Skeletal muscle tissue (tissue), 4 donors: ENCODE data around the gene PRDM5. TPM values are rescaled to one million over a fixed set of nuclear protein-coding genes. Genes with fewer than 3 reads are reported as not detected.

Source experiments
- H3K27ac ChIP-seq: one replicate; pipeline ENCODE4 v1.7.0; 2013; ENCODE audit warnings: mild to moderate bottlenecking, low read depth, low read length, inconsistent platforms
- H3K27me3 ChIP-seq, 3 donors: one replicate each; pipeline ENCODE4 v1.7.0; 2013; ENCODE audit warnings: low read length in 3 of 3; ENCODE audit not compliant: control insufficient read depth in 3 of 3, insufficient read depth in 3 of 3
- H3K36me3 ChIP-seq, 3 donors: one replicate each; pipeline ENCODE4 v1.7.0; 2013; ENCODE audit warnings: low read length in 3 of 3; ENCODE audit not compliant: control insufficient read depth in 3 of 3, insufficient read depth in 3 of 3
- H3K4me1 ChIP-seq, 3 donors: one replicate each; pipeline ENCODE4 v1.7.0; 2013; ENCODE audit warnings: low read length in 3 of 3, mild to moderate bottlenecking in 3 of 3; ENCODE audit not compliant: control insufficient read depth in 3 of 3, insufficient read depth in 3 of 3
- H3K4me3 ChIP-seq, 3 donors: one replicate each; pipeline ENCODE4 v1.7.0; 2013; ENCODE audit warnings: low read length in 3 of 3
- H3K9ac ChIP-seq, 3 donors: one replicate each; pipeline ENCODE4 v1.7.0; 2013; ENCODE audit warnings: low read length in 3 of 3, mild to moderate bottlenecking in 3 of 3, moderate library complexity in 2 of 3, low read depth in 1 of 3
- H3K9me3 ChIP-seq, 3 donors: one replicate each; pipeline ENCODE4 v1.7.0; 2013; ENCODE audit warnings: low read length in 3 of 3; ENCODE audit not compliant: control insufficient read depth in 3 of 3
- total RNA-seq: library from RNA; depleted of rRNA; stranded (reverse); fragments of >200 nt; gene quantifications from one replicate; pipeline ENCODE4 v1.2.3, GENCODE V29; 2014
- donor health status: Osteomylitis.

PRDM5 gene
- total RNA-seq, 1 donor from 2014 or later, result 61.1 TPM

DNA sequence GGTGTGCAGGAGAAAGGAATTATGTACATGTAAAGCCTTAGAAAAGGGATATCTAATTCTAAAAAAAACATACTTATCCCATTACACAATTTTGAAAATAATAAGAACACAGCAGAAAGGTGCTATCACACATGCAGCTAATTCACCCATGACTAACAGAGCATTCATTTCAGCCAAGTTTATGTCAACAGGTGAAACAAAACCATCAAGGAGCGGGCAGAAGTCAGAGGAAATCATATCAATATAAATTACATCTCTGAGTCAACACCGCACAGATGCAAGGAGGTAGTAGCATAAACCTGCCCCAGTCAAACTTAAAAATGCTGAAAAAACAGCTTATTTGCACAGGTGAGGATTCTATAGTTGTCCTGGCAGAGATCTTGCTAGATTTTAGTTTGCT lies 197.9 kb downstream of the PRDM5 start:
- H3K36me3 ChIP-seq, result no peaks in the 10 kb centered on the region
- H3K9me3 ChIP-seq, result no peaks in the 10 kb centered on the region
- H3K4me1 ChIP-seq, result no peaks in the 10 kb centered on the region
- H3K4me3 ChIP-seq, result no peak overlapping the region
- no peak overlapping the region for H3K27ac ChIP-seq
- no peak overlapping the region for H3K9ac ChIP-seq
- no peaks in the 10 kb centered on the region for H3K27me3 ChIP-seq

DNA sequence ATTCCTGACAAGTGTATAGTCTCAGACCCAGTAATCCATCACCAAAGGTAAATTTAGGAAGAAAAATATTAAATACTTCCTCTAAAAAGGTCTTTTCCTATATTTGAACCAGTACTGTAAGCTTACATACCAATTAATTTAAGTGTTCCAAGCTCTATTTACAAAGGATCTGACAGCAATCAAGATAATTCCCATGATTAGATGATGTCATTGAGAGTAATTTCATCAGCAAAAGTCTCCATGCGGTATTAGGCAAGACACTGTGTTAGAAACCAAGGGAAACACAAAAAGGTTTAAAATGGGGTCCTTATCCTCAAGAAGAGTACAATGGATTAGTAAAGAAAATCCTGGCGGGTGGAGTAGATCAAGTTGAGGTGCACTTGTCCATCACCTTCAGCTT lies 198.5 kb downstream of the PRDM5 start:
- Histone ChIP-seq H3K9me3 (no peaks in the 10 kb centered on the region), H3K4me3 (no peak overlapping the region), H3K27me3 (no peaks in the 10 kb centered on the region), H3K4me1 (no peaks in the 10 kb centered on the region), H3K27ac (no peak overlapping the region), H3K36me3 (no peaks in the 10 kb centered on the region), H3K9ac (no peak overlapping the region)

- H3K9ac ChIP-seq, result no peak overlapping the region
- no peaks in the 10 kb centered on the region for H3K9me3 ChIP-seq
- H3K4me1 ChIP-seq, result no peaks in the 10 kb centered on the region
- no peak overlapping the region for H3K27ac ChIP-seq
- H3K27me3 ChIP-seq, result no peaks in the 10 kb centered on the region
- no peaks in the 10 kb centered on the region for H3K36me3 ChIP-seq
- no peak overlapping the region for H3K4me3 ChIP-seq
Measured at GRCh38 chr4:120723105-120723504, 199.4 kb downstream of the PRDM5 start.

- no peak overlapping the region for H3K27ac ChIP-seq
- no peak overlapping the region for H3K4me3 ChIP-seq
- H3K36me3 ChIP-seq, result no peaks in the 10 kb centered on the region
- H3K27me3 ChIP-seq, result no peaks in the 10 kb centered on the region
- H3K4me1 ChIP-seq, result no peaks in the 10 kb centered on the region
- H3K9me3 ChIP-seq, result no peaks in the 10 kb centered on the region
- no peak overlapping the region for H3K9ac ChIP-seq
Measured at GRCh38 chr4:120722655-120723054, 199.9 kb downstream of the PRDM5 start.

DNA sequence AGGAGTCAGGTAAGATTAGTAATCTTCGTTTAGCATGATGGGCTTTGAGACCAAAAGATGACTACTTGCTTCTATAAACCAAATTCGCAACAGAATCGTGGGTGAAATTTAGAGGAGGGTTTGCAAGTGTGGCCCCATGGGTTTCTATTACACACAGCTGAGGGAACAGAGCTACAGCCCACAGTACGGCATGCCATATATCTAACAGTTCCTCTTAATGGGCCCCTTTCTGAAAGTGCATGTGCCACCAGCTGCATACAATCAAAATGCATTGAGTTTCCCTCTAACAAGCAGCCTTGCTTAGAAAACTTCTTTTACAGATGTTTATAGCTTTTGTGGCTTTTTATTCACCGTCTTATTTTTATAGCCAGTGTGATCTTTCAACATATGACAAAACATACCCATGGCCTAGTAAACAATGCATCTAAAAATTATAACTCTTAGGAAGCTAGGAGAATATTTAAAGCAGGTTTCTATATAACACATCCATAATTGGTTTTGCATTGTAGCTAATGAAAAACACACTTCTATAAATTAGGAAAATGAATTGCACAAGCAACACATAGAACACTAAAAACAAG lies 202.1 kb downstream of the PRDM5 start:
- Histone ChIP-seq H3K27me3 (no peaks in the 10 kb centered on the region), H3K4me1 (no peaks in the 10 kb centered on the region), H3K4me3 (no peak overlapping the region), H3K27ac (no peak overlapping the region), H3K36me3 (no peaks in the 10 kb centered on the region), H3K9me3 (no peaks in the 10 kb centered on the region), H3K9ac (no peak overlapping the region)

DNA sequence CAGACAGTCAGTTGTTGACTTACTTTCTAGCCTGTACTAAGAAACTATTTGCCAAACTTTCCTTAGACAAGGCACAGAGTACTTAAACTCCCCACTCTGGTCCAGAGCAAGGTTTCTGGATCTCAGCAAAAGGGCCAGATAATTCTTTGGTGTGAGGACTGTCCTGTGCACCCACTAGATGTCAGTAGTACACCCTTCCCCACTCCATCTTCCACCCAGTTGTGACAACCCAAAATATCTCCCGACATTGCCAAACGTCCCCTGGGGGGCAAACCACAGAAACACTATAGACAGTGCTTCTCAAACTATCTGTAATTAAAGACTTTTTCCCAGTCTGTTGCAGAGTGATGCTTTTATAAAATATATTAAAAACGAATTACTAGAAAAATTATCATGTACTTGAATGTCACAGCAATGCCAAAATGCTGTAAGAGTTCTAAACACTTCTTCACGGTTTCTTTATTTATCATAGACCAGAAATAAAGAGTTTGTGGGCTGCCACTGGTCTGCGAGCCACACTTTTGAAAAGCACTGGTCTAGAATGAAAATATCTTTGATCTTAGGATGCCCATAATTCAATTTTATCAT lies 203.5 kb downstream of the PRDM5 start:
- Histone ChIP-seq H3K27me3 (no peaks in the 10 kb centered on the region), H3K4me3 (no peak overlapping the region), H3K36me3 (no peaks in the 10 kb centered on the region), H3K9me3 (no peaks in the 10 kb centered on the region), H3K27ac (no peak overlapping the region), H3K9ac (no peak overlapping the region), H3K4me1 (no peaks in the 10 kb centered on the region)

DNA sequence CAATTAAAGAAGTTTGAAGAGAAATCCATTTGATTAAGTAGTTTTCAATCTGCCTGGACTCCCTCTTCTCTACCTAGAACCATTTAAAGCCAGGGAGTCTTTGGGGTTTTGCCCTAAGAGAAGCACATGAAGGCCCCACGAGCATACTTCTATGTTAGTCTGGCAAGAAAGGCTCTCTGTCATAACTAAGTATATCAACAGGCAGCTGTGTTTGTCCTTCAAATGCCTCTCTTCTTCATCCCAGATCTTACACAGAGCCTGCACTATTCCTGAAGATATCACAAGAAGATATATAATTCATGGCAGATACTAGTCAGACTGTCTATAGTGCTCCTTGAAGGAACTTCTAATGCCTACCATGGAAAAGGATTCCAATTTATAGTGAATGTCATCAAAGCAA lies 206.2 kb downstream of the PRDM5 start:
- peak overlapping the region in 1 of 3 donors; percentile 24 for H3K9ac ChIP-seq
- H3K27me3 ChIP-seq, result no peaks in the 10 kb centered on the region
- H3K27ac ChIP-seq, result no peak overlapping the region
- H3K4me3 ChIP-seq, result no peak overlapping the region
- H3K36me3 ChIP-seq, result no peaks in the 10 kb centered on the region
- no peaks in the 10 kb centered on the region for H3K9me3 ChIP-seq
- H3K4me1 ChIP-seq, result no peaks in the 10 kb centered on the region

DNA sequence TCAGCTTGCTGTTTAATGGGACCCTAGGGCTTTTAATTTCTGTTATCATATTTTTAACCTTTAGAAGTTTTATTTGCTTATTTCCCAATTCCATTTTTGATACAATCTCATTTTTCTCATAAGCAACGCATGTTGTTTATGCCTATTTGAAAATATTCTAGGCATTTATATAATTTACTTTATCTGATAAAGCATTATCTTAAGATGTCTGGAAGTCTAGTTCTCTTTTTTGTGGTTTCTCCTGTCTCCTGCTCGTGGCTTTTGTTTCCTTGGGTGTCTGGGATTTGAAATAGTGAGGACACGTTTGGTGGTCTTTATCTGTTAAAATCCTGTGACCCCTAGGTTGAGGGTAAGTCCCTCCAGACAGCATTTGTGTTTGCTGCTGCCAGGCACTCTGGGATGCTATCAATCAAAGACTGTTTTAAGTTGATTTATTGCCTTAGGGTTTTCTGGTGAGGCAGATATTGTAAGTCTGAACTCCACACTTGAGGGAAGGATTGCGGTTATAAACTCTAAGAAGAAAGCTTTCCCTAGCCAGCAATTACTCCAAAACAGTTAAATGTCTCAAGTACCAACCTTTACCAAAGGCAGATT lies 208.0 kb downstream of the PRDM5 start:
- Histone ChIP-seq H3K9me3 (no peaks in the 10 kb centered on the region), H3K36me3 (no peaks in the 10 kb centered on the region), H3K4me1 (peaks cover 0 to 5% (median 5%) of the 10 kb centered on the region in 3 donors), H3K27me3 (no peaks in the 10 kb centered on the region), H3K4me3 (no peak overlapping the region), H3K9ac (no peak overlapping the region), H3K27ac (no peak overlapping the region)

DNA sequence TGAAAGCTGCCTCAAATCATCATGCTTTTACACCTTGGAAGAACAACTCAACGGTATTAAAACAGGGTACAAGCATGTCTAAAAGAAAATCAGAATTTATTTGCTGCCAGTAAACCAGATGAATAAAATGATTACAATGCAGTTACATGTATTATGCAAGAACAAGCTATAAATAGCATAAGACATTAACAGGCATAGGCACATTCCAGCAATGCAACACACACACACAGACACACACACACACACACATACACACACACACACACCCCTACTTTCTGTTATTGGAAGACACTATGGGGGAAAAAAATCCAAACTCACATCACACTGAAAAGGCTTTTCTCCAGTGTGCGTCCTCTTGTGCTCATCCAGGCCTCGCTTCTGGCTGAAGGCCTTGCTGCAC lies 212.5 kb downstream of the PRDM5 start:
- Histone ChIP-seq H3K4me1 (peaks cover 0 to 5% (median 5%) of the 10 kb centered on the region in 3 donors), H3K27me3 (no peaks in the 10 kb centered on the region), H3K9ac (no peak overlapping the region), H3K36me3 (no peaks in the 10 kb centered on the region), H3K27ac (no peak overlapping the region), H3K9me3 (no peaks in the 10 kb centered on the region), H3K4me3 (no peak overlapping the region)

DNA sequence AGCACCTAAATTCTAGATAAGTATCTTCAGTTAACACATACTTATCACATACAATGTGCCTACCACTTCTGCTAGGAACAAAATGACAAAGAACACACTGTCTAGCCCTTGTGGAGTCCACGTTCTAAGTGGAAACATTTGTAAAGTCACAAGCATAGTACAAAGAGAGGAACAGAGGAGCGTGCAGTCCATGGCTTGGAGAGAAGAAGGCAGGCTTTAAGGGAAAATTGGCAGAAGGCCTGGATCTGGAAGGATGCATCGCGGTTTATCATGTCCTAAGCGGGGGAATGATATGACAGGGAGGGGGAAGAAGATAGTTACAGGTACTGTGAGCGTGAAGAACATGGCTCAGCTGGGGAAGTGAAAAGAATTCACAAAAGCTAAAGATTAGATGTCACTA lies 218.0 kb downstream of the PRDM5 start:
- no peak overlapping the region for H3K27ac ChIP-seq
- H3K27me3 ChIP-seq, result no peaks in the 10 kb centered on the region
- H3K4me3 ChIP-seq, result no peak overlapping the region
- no peak overlapping the region for H3K9ac ChIP-seq
- H3K4me1 ChIP-seq, result no peaks in the 10 kb centered on the region
- no peaks in the 10 kb centered on the region for H3K9me3 ChIP-seq
- H3K36me3 ChIP-seq, result no peaks in the 10 kb centered on the region
